ENCODE results near the gene HSF2BP. TPM values are rescaled to one million over a fixed set of nuclear protein-coding genes. Genes with fewer than 3 reads are reported as not detected.

HSF2BP gene
- total and polyA plus RNA-seq, 2 of the 8 experiments (the other 6 are each of a cell fraction or from before 2014, with no cell fraction given), result 0.51 to 0.93 TPM

GRCh38 chr21:43662286-43662685, 3.0 kb upstream of the HSF2BP start (continued):
- TF ChIP-seq RFX5 (IDR thresholded peaks at IDR 0.05; ENCODE audit: borderline replicate concordance, low read depth, low read length) (no peak), CHD7 (IDR thresholded peaks at IDR 0.05; ENCODE audit: insufficient replicate concordance, low read length) (no peak), USF2 (IDR thresholded peaks at IDR 0.05; ENCODE audit: low read length) (no peak)
